OCI-LY7 (cell line): ENCODE data around the gene C1orf159. TPM values are rescaled to one million over a fixed set of nuclear protein-coding genes. Genes with fewer than 3 reads are reported as not detected.

Source experiments
- BruUV-seq: library from RNA; stranded (reverse); fragments of 400-500 nt; replicated peaks from 2 replicates; lab custom pipeline; 2021; lab: Mats Ljungman, UMichigan
- CTCF ChIA-PET: fragments of 300-600 bp; sonication (Branson Sonifier 250); formaldehyde crosslinking; loops from one replicate; lab custom pipeline; 2022; ENCODE audit warnings: antibody characterized with exemption; ENCODE audit not compliant: unreplicated experiment; lab: Charles Lee
- POLR2A ChIA-PET: fragments of 300-600 bp; sonication (Branson Sonifier 250); formaldehyde crosslinking; loops from one replicate; lab custom pipeline; 2022; ENCODE audit warnings: antibody characterized with exemption; lab: Charles Lee
- DNase-seq: peaks from one replicate; pipeline ENCODE4 v3.0.0-alpha.2; 2015; ENCODE audit warnings: low spot score
- H2AFZ ChIP-seq: fragments of 200-600 bp; sonication (generic), shearing (Covaris generic); 2 replicates; pipeline ENCODE4 v1.6.1; 2014; ENCODE audit warnings: mild to moderate bottlenecking, antibody characterized with exemption, low read length, moderate library complexity
- H3K27ac ChIP-seq: fragments of 200-600 bp; sonication (generic); 2 replicates; pipeline ENCODE4 v1.5.1; 2014; ENCODE audit warnings: mixed run types, low read depth, mild to moderate bottlenecking, moderate library complexity, low read length, inconsistent platforms; ENCODE audit not compliant: poor library complexity, severe bottlenecking
- H3K36me3 ChIP-seq: fragments of 200-600 bp; sonication (generic); 2 replicates; pipeline ENCODE4 v1.6.1; 2014; ENCODE audit warnings: mild to moderate bottlenecking, antibody characterized with exemption, low read length, moderate library complexity, mixed read lengths; ENCODE audit not compliant: insufficient read depth
- H3K4me1 ChIP-seq: fragments of 200-600 bp; sonication (generic); 2 replicates; pipeline ENCODE4 v1.5.1; 2014; ENCODE audit warnings: mild to moderate bottlenecking, low read length; ENCODE audit not compliant: insufficient read depth, poor library complexity, severe bottlenecking
- H3K4me2 ChIP-seq: fragments of 200-600 bp; sonication (generic); 2 replicates; pipeline ENCODE4 v1.6.1; 2014; ENCODE audit warnings: mild to moderate bottlenecking, low read length
- H3K4me3 ChIP-seq: fragments of 200-600 bp; sonication (generic); 2 replicates; pipeline ENCODE4 v1.5.1; 2014; ENCODE audit warnings: mild to moderate bottlenecking, low read depth, low read length; ENCODE audit not compliant: poor library complexity, severe bottlenecking
- H3K79me2 ChIP-seq: fragments of 200-600 bp; sonication (generic); 2 replicates; pipeline ENCODE4 v1.6.1; 2016; ENCODE audit warnings: low read depth, mild to moderate bottlenecking, low read length, moderate library complexity, mixed read lengths; ENCODE audit not compliant: insufficient read depth
- H3K9me2 ChIP-seq: fragments of 200-600 bp; sonication (generic); 2 replicates; pipeline ENCODE4 v1.6.1; 2016; ENCODE audit warnings: mild to moderate bottlenecking, low read length, mixed read lengths; ENCODE audit not compliant: insufficient read depth
- H3K9me3 ChIP-seq: fragments of 200-600 bp; sonication (generic); 2 replicates; pipeline ENCODE4 v1.6.1; 2014; ENCODE audit warnings: mild to moderate bottlenecking, mixed run types, low read length, mixed read lengths
- H4K20me1 ChIP-seq: fragments of 200-600 bp; sonication (generic); 2 replicates; pipeline ENCODE4 v1.6.1; 2014; ENCODE audit warnings: mild to moderate bottlenecking, antibody characterized with exemption, low read length, moderate library complexity, mixed read lengths; ENCODE audit not compliant: insufficient read depth
- EZH2phosphoT487 ChIP-seq: fragments of 200-600 bp; sonication (generic); IDR thresholded peaks from 2 replicates; pipeline ENCODE4 v1.6.1; 2018; ENCODE audit warnings: low read depth, borderline replicate concordance, mild to moderate bottlenecking, mixed run types, antibody characterized with exemption, low read length, moderate library complexity, mixed read lengths
- intact Hi-C: fragments of 100-400 bp; cut with micrococcal nuclease; formaldehyde crosslinking; loops from one replicate; pipeline ENCODE4 v1.10.0; 2022; ENCODE audit not compliant: unreplicated experiment
- total RNA-seq, 2 experiments: library from RNA; depleted of rRNA in 1 of 2; stranded (reverse); fragments of >200 nt in 1 of 2; shearing (Covaris generic) in 1 of 2; gene quantifications; 2 replicates each; pipeline ENCODE4 v1.2.3, GENCODE V29; 2014 to 2022
- TF ChIP-seq, protein P1 (sequence below): fragments of 200-600 bp; sonication (generic); conservative IDR thresholded peaks from 2 replicates; pipeline ENCODE4 v1.5.1; 2014; ENCODE audit warnings: mild to moderate bottlenecking, antibody characterized with exemption, low read length, moderate library complexity, mixed read lengths

The C1orf159 gene
- total RNA-seq, 2 experiments from 2014 or later, result 24.5 to 27.6 TPM

DNA sequence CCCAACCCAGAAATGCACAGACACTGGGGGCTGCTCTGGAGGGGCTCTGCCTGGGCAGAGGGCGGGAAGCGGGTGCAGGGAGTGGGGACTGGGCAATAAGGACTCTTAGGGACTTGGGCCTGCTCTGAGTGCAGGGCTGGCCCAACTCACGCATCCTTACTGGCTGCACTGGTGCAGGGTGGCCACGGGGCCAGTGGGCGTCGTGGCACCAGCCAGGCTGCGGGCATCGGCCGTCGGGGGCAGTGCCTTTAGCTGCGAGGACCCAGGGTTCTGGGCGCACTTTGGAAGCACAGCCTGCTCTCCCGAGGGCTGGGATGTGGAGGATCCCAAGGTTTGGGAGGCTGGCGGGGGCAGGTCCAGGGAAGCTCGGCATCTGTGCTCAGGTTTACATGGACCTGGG is 30.7 kb upstream of the C1orf159 start:
- H3K79me2 ChIP-seq, result no peaks in the 10 kb centered on the region
- ChIA-PET POLR2A (no interaction called here), CTCF (no interaction called here)
- no peak for TF ChIP-seq EZH2phosphoT487
- TF ChIP-seq, protein P1, sequence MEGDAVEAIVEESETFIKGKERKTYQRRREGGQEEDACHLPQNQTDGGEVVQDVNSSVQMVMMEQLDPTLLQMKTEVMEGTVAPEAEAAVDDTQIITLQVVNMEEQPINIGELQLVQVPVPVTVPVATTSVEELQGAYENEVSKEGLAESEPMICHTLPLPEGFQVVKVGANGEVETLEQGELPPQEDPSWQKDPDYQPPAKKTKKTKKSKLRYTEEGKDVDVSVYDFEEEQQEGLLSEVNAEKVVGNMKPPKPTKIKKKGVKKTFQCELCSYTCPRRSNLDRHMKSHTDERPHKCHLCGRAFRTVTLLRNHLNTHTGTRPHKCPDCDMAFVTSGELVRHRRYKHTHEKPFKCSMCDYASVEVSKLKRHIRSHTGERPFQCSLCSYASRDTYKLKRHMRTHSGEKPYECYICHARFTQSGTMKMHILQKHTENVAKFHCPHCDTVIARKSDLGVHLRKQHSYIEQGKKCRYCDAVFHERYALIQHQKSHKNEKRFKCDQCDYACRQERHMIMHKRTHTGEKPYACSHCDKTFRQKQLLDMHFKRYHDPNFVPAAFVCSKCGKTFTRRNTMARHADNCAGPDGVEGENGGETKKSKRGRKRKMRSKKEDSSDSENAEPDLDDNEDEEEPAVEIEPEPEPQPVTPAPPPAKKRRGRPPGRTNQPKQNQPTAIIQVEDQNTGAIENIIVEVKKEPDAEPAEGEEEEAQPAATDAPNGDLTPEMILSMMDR, result no peak
- H3K4me3 ChIP-seq, result no peak overlapping the region
- intact Hi-C loops, result no loop called here
- H3K9me3 ChIP-seq, result no peaks in the 10 kb centered on the region
- no TSS peak for BruUV-seq
- H3K9me2 ChIP-seq, result no peaks in the 10 kb centered on the region
- no peak for DNase-seq
- H3K4me2 ChIP-seq, result no peak overlapping the region
- H3K4me1 ChIP-seq, result peaks cover 19% of the 10 kb centered on the region
- H3K36me3 ChIP-seq, result no peaks in the 10 kb centered on the region
- H4K20me1 ChIP-seq, result no peaks in the 10 kb centered on the region
- H3K27ac ChIP-seq, result no peak overlapping the region
- no peak overlapping the region for H2AFZ ChIP-seq

- ChIA-PET CTCF (no interaction called here), POLR2A (no interaction called here)
- intact Hi-C loops, result no loop called here
Observed at GRCh38 chr1:1146026-1146425, 30.1 kb upstream of the C1orf159 start.

GRCh38 chr1:1145547-1145914 is 29.6 kb upstream of the C1orf159 start:
- Histone ChIP-seq H3K4me1 (peaks cover 19% of the 10 kb centered on the region), H3K4me2 (no peak overlapping the region), H3K36me3 (no peaks in the 10 kb centered on the region), H4K20me1 (no peaks in the 10 kb centered on the region), H3K79me2 (no peaks in the 10 kb centered on the region), H2AFZ (no peak overlapping the region), H3K4me3 (no peak overlapping the region), H3K27ac (no peak overlapping the region), H3K9me2 (no peaks in the 10 kb centered on the region), H3K9me3 (no peaks in the 10 kb centered on the region)
- ChIA-PET POLR2A (no interaction called here), CTCF (no interaction called here)
- intact Hi-C loops, result no loop called here
- no peak for TF ChIP-seq EZH2phosphoT487
- TF ChIP-seq, protein P1, result no peak
- no peak for DNase-seq
- BruUV-seq, result no TSS peak

More at GRCh38 chr1:1146026-1146425, 30.1 kb upstream of the C1orf159 start:
- H3K4me2 ChIP-seq, result no peak overlapping the region
- H3K27ac ChIP-seq, result no peak overlapping the region
- H4K20me1 ChIP-seq, result no peaks in the 10 kb centered on the region
- no TSS peak for BruUV-seq
- DNase-seq, result no peak
- no peak for TF ChIP-seq EZH2phosphoT487
- TF ChIP-seq, protein P1, result no peak
- no peaks in the 10 kb centered on the region for H3K9me3 ChIP-seq
- H3K9me2 ChIP-seq, result no peaks in the 10 kb centered on the region
- H3K4me3 ChIP-seq, result no peak overlapping the region
- peaks cover 19% of the 10 kb centered on the region for H3K4me1 ChIP-seq
- H3K36me3 ChIP-seq, result no peaks in the 10 kb centered on the region
- H3K79me2 ChIP-seq, result no peaks in the 10 kb centered on the region
- no peak overlapping the region for H2AFZ ChIP-seq
